ENCODE measurements around the gene SATB2.

Gene SATB2

GRCh38 chr2:199465988-199466691, 8.4 kb upstream of the SATB2 start:
- no peak for DNase-seq (ENCODE audit: low read depth, low spot score)

GRCh38 chr2:199465390-199465789, 7.7 kb upstream of the SATB2 start:
- DNase-seq (ENCODE audit: low read depth, low spot score) = no peak

- no peak for DNase-seq (ENCODE audit: low read depth, low spot score)
Measured at GRCh38 chr2:199464606-199465352, 7.0 kb upstream of the SATB2 start.

- DNase-seq (ENCODE audit: low read depth, low spot score) = no peak
Measured at GRCh38 chr2:199463708-199464605, 6.2 kb upstream of the SATB2 start.

- DNase-seq (ENCODE audit: low read depth, low spot score) = no peak
Measured at GRCh38 chr2:199462956-199463692, 5.4 kb upstream of the SATB2 start.

DNA sequence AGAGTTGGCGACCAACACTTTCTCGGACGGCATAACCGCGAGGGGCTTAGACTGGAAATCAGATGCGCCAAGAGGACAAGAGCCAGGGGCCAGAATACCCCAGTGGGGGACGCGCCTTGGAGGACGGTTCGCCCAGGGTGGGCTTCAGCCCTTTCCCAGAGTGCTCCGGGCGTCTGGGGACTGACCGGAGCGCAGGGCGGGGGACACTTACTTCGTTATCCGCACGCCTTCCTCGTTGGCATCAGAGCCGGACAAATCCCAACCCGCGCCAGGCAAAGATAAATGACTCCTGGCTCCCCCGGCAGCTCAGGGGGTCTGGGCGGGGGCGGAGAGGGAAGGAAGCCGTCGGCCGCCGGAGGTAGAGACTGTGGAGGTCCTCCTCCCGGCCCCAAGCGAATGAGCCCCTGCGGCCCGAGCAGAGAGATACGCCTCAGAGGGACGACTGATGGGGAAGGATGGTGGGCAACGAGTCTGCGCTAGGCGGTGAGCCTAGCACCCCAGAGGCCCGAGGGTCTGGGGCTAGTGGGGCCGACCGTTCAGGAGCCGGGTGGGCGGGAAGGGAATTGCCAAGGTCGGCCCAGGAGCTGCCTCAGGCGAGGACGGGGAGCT, 4.7 kb upstream of the SATB2 start:
- no peak for DNase-seq (ENCODE audit: low read depth, low spot score)

- DNase-seq (ENCODE audit: low read depth, low spot score) = no peak
Measured at GRCh38 chr2:199461711-199462346, 4.1 kb upstream of the SATB2 start.

GRCh38 chr2:199460846-199461710, 3.3 kb upstream of the SATB2 start:
- DNase-seq (ENCODE audit: low read depth, low spot score) = no peak

DNA sequence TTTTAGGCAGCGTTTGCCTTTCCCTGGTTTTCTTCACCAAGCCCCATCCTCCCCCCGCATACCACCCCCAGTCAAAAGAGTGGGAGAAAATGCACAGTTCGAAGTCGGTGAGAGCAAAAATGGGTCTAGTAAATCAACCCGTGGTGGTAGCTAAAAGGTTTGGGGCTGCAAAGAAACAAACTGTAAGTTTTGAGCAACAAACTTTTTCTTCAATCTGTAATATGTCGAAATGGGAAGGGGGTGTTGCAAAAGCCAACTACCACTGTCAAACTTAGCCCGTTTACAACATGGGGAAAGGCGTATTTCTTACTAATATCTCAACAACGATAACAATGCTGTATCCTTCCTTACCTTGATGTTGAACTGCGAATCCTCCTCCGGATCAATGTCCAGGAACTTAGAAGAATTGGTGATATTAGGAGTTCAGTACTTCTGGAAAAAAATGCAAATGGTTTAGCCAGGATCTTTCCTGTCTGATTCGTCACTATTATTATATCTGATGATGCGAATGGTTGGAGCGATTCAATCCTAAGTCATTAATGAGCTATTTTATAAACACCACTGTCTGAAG, 2.4 kb upstream of the SATB2 start:
- DNase-seq (ENCODE audit: low read depth, low spot score) = no peak

- peak; percentile 85 for DNase-seq (ENCODE audit: low read depth, low spot score)
Measured at GRCh38 chr2:199459286-199460100, 1.8 kb upstream of the SATB2 start.

DNA sequence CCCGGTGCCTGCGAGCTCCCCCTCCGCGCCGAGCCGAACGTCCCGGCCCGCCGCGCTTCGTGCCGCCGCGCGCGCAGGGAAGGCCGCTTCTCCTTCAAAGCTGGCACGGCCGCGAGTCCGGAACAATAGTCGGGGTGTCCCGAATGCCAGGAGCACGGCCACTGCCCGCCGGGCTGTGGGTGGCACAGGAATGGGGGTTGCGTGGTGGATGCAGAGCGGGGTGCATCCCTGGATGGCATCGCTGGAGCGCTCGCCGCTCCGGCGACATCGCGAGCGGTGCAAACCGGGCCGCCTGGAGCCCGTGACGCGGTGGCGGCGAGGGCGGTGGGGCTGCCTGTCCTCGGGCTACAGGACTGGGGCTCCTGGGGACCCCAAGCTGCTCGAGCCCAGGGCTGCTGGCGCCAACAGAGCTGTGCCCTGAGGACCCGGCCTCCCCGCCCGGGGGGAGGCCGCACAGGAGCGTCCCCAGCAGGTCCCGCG, 1.1 kb upstream of the SATB2 start:
- no peak for DNase-seq (ENCODE audit: low read depth, low spot score)

- no peak for DNase-seq (ENCODE audit: low read depth, low spot score)
Measured at GRCh38 chr2:199458009-199458805, 468 bp upstream of the SATB2 start.

DNA sequence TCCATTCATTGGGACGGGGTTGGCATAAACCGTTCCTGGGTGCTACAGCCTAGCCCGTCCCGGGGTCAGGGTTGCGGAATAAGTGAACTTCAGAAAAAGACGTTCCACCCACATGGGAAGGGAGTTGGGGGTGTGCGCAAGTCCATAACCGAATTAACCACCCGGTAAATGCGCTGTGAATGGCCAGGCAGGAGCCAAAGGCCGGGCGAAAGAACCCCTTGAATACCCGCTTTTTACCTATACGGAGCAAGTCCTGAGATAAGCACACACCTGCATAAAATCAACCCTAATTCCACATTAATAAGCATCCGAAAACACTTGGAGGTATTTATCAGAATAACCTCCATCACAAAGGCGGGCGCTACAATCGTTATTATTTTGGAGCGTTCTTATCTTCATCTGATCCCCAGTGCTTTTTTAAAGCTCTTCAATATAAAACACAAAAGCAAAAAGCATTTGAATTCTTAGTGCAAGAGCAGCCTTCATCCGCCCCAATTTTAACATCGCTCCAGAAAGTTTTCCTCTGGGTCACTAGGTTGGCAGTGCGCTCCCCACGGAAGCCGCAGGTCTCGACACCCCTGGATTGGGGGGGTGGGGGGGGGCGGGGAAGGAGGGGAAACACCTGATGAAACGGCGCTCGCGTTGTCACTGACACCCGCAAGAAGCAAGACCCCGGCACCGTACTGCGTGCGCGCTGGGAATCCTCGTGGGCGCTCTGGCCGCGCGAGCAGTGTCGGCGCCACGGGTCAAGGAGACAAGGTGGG, 1.2 kb downstream of the SATB2 start:
- no peak for DNase-seq (ENCODE audit: low read depth, low spot score)

DNA sequence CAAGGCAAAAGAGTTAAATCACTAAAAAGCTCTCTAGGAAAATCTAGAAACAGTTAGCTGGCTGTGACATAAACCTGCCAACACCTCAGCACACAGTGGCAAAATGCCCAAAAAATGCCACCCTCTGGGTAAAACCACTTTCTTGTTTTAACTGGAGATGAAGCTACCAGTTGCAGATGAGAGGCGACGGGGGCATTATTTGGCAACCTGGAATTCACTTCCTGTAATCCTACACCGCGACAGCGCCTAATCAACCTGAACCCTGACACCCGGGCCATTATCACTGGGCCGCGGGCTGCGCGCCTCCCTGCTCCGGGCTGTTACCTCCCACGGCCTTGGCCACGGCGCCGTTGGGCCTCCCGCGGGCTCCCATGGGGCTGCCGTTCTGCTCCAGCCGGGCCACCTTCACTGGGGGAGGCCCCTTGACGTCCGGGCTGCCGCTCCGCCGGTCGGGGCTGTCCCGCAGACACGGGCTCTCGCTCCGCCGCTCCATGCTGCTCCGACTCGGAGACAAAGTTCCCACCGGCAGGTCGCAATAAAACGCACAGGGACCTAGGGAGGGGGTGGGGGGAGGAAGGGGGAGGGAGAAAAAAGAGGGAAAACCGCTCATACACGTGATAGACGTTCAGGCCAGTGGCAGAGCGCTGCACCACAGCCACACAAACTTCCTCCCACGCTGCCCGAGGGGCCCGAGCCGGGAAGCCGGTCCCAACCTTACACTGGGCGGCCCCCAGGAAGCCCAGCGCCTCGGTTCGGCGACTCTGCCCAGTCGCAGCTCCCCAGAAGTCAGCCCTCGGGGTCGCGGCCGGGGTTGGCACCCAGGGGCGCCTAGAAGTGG, 2.0 kb downstream of the SATB2 start:
- DNase-seq (ENCODE audit: low read depth, low spot score) = no peak

GRCh38 chr2:199455210-199455544, 2.6 kb downstream of the SATB2 start:
- no peak for DNase-seq (ENCODE audit: low read depth, low spot score)

DNA sequence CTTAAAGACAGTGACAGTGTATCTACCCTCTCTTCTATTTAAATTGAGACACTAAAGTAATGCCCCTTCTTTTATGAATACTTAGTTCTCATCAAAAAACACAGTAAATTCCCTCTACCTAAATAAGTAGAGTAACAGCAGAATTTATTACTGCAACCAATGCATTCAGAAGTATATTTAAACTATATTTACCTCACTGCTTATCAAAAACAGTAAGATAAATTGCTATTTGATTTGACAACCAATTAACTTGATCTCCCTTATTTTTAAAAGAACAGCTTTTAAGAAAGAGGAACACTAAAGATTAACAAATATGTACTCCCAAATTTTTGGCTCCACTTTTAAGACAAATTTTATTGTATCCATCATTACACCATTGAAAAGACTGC, 4.8 kb downstream of the SATB2 start:
- DNase-seq (ENCODE audit: low read depth, low spot score) = no peak
